SK-N-SH treated with all-trans-retinoic acid at 6 μM for 48 hours (cell line): Measurements from ENCODE around the gene DONSON.

Experiments used
- ARNTL ChIP-seq: fragments of 450-650 bp; formaldehyde crosslinking; IDR thresholded peaks from 2 replicates; pipeline ENCODE4 v1.5.0; 2020; ENCODE audit warnings: low read depth, mild to moderate bottlenecking, moderate library complexity, borderline replicate concordance
- BACH2 ChIP-seq: fragments of 250-450 bp; sonication (Bioruptor Pico); IDR thresholded peaks from 2 replicates; pipeline ENCODE4 v1.9.0; 2021; ENCODE audit warnings: mild to moderate bottlenecking, borderline replicate concordance
- ESRRG ChIP-seq: fragments of 250-450 bp; sonication (Bioruptor Pico); IDR thresholded peaks from 2 replicates; pipeline ENCODE4 v1.6.1; 2021; ENCODE audit warnings: mild to moderate bottlenecking
- GLIS3 ChIP-seq: fragments of 250-450 bp; sonication (Bioruptor Pico); IDR thresholded peaks from 2 replicates; pipeline ENCODE4 v1.5.0; 2020; ENCODE audit warnings: mild to moderate bottlenecking, moderate library complexity
- TCF4 ChIP-seq: fragments of 250-450 bp; sonication (Bioruptor Pico); IDR thresholded peaks from 2 replicates; pipeline ENCODE4 v1.8.0; 2021; ENCODE audit warnings: mild to moderate bottlenecking, moderate library complexity, borderline replicate concordance
- TOX ChIP-seq: fragments of 250-450 bp; sonication (Bioruptor Pico); IDR thresholded peaks from 2 replicates; pipeline ENCODE4 v1.8.0; 2021; ENCODE audit warnings: mild to moderate bottlenecking, moderate library complexity, borderline replicate concordance
- ZC3H10 ChIP-seq: fragments of 250-450 bp; sonication (Bioruptor Pico); IDR thresholded peaks from 2 replicates; pipeline ENCODE4 v1.5.1; 2021; ENCODE audit warnings: mild to moderate bottlenecking, moderate library complexity
- ZFP3 ChIP-seq: fragments of 250-450 bp; sonication (Bioruptor Pico); IDR thresholded peaks from 2 replicates; pipeline ENCODE4 v1.5.0; 2020; ENCODE audit warnings: mild to moderate bottlenecking, moderate library complexity
- ZFP30 ChIP-seq: fragments of 450-650 bp; formaldehyde crosslinking; IDR thresholded peaks from 2 replicates; pipeline ENCODE4 v1.5.0; 2022; ENCODE audit warnings: mild to moderate bottlenecking, moderate library complexity
- ZNF8 ChIP-seq: fragments of 450-650 bp; formaldehyde crosslinking; IDR thresholded peaks from 2 replicates; pipeline ENCODE4 v1.5.0; 2020; ENCODE audit warnings: mild to moderate bottlenecking, moderate library complexity
- TF ChIP-seq, protein P1 (sequence below): fragments of 250-450 bp; sonication (Bioruptor Pico); IDR thresholded peaks from 2 replicates; pipeline ENCODE4 v1.5.1; 2020; ENCODE audit warnings: low read depth, mild to moderate bottlenecking, moderate library complexity
- TF ChIP-seq, protein P2 (sequence below): fragments of 250-450 bp; sonication (Bioruptor Pico); IDR thresholded peaks from 2 replicates; pipeline ENCODE4 v1.8.0; 2020; ENCODE audit warnings: mild to moderate bottlenecking, moderate library complexity, borderline replicate concordance

DNA sequence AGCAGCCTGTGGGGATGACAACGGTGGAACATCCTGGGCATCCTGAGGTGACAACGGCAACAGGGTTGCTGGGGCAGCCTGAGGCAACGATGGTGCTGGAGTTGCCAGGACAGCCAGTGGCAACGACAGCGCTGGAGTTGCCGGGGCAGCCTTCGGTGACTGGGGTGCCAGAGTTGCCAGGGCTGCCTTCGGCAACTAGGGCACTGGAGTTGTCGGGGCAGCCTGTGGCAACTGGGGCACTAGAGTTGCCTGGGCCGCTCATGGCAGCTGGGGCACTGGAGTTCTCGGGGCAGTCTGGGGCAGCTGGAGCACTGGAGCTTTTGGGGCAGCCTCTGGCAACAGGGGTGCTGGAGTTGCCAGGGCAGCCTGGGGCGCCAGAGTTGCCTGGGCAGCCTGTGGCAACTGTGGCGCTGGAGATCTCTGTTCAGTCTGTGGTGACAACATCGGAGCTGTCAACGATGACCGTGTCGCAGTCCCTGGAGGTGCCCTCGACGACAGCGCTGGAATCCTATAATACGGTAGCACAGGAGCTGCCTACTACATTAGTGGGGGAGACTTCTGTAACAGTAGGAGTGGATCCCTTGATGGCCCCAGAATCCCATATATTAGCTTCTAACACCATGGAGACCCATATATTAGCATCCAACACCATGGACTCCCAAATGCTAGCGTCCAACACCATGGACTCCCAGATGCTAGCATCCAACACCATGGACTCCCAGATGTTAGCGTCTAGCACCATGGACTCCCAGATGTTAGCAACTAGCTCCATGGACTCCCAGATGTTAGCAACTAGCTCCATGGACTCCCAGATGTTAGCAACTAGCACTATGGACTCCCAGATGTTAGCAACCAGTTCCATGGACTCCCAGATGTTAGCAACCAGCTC, 37.5 kb downstream of the DONSON start:
- TF ChIP-seq ZFP3 (no peak), ZC3H10 (no peak), TCF4 (no peak), ARNTL (CRISPR knock-in tag) (no peak), ZNF8 (CRISPR knock-in tag) (no peak), ZFP30 (CRISPR knock-in tag) (no peak), TOX (CRISPR knock-in tag) (no peak), GLIS3 (CRISPR knock-in tag) (no peak), BACH2 (no peak), ESRRG (CRISPR knock-in tag) (no peak)
- TF ChIP-seq, protein P1, sequence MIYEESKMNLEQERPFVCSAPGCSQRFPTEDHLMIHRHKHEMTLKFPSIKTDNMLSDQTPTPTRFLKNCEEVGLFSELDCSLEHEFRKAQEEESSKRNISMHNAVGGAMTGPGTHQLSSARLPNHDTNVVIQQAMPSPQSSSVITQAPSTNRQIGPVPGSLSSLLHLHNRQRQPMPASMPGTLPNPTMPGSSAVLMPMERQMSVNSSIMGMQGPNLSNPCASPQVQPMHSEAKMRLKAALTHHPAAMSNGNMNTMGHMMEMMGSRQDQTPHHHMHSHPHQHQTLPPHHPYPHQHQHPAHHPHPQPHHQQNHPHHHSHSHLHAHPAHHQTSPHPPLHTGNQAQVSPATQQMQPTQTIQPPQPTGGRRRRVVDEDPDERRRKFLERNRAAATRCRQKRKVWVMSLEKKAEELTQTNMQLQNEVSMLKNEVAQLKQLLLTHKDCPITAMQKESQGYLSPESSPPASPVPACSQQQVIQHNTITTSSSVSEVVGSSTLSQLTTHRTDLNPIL: no peak
- TF ChIP-seq, protein P2, sequence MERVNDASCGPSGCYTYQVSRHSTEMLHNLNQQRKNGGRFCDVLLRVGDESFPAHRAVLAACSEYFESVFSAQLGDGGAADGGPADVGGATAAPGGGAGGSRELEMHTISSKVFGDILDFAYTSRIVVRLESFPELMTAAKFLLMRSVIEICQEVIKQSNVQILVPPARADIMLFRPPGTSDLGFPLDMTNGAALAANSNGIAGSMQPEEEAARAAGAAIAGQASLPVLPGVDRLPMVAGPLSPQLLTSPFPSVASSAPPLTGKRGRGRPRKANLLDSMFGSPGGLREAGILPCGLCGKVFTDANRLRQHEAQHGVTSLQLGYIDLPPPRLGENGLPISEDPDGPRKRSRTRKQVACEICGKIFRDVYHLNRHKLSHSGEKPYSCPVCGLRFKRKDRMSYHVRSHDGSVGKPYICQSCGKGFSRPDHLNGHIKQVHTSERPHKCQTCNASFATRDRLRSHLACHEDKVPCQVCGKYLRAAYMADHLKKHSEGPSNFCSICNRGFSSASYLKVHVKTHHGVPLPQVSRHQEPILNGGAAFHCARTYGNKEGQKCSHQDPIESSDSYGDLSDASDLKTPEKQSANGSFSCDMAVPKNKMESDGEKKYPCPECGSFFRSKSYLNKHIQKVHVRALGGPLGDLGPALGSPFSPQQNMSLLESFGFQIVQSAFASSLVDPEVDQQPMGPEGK: no peak
